ENCODE data around the gene BBS2. TPM values are rescaled to one million over a fixed set of nuclear protein-coding genes. Genes with fewer than 3 reads are reported as not detected.

The BBS2 gene
- total and polyA plus RNA-seq, 4 donors = 32.3 to 125 (median 40.7) TPM

GRCh38 chr16:56551796-56552738 is 32.2 kb upstream of the BBS2 start:
- no peaks in the 10 kb centered on the region for H3K36me3 ChIP-seq (ENCODE audit: control insufficient read depth in 1 of 2, insufficient read depth in 2 of 2, low read length in 1 of 2)
- intact Hi-C loops (cut with DNase I) = no loop called here
- H3K27me3 ChIP-seq (ENCODE audit: control insufficient read depth in 1 of 2, insufficient read depth in 2 of 2, low read length in 1 of 2) = no peaks in the 10 kb centered on the region
- no peaks in the 10 kb centered on the region for H3K9me3 ChIP-seq (ENCODE audit: control insufficient read depth, low read length)
- WGBS, 2 donors = 38 to 46% methylated on average over 11 of the region's 11 CpGs
- ATAC-seq (ENCODE audit: low FRiP score) (no peak), DNase-seq (no peak)
- no peak overlapping the region for H3K4me3 ChIP-seq (ENCODE audit: low read length in 2 of 2)
- no peak overlapping the region for H3K27ac ChIP-seq (ENCODE audit: low read depth in 1 of 2, low read length in 2 of 2)
- H3K4me1 ChIP-seq (ENCODE audit: control insufficient read depth in 1 of 2, insufficient read depth in 2 of 2, low read length in 2 of 2) = no peaks in the 10 kb centered on the region

DNA sequence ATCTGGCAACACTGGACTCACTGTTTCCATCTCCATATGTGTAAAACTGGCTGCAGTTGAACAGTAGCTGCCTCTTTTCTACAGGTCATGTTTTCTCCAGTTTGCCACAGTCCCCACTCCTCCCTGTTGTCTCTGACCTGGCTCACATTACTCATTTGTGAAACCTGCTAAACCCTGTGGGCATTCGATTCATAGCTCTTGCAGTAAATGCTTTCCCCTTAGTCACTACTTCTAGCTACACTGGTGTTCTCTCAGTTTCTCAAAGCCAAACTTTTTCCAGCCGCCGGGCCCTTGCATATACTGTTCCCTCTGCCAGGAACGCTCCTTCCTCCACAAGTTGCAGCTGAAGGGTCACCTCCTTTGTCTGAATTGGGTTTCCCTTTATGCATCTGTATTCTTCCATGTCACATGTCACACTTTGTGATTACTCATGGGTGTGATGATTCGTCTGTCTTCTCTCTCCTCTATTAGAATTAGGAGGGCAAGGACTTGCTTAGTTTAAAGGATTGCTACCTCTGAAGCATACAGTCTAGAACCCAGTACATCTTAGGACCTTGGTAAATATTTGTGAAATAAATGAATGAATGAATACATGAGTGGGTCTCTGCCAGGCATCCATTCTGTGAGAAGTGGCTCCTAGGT is 30.0 kb upstream of the BBS2 start:
- H3K4me3 ChIP-seq (ENCODE audit: low read length in 2 of 2) = no peak overlapping the region
- intact Hi-C loops (cut with DNase I) = no loop called here
- no peak overlapping the region for H3K27ac ChIP-seq (ENCODE audit: low read depth in 1 of 2, low read length in 2 of 2)
- no peaks in the 10 kb centered on the region for H3K36me3 ChIP-seq (ENCODE audit: control insufficient read depth in 1 of 2, insufficient read depth in 2 of 2, low read length in 1 of 2)
- ATAC-seq (ENCODE audit: low FRiP score) (no peak), DNase-seq (no peak)
- no peaks in the 10 kb centered on the region for H3K4me1 ChIP-seq (ENCODE audit: control insufficient read depth in 1 of 2, insufficient read depth in 2 of 2, low read length in 2 of 2)
- WGBS, 2 donors = 87 to 94% methylated on average over 5 of the region's 5 CpGs
- H3K27me3 ChIP-seq (ENCODE audit: control insufficient read depth in 1 of 2, insufficient read depth in 2 of 2, low read length in 1 of 2) = no peaks in the 10 kb centered on the region
- H3K9me3 ChIP-seq (ENCODE audit: control insufficient read depth, low read length) = no peaks in the 10 kb centered on the region

- no peak overlapping the region for H3K4me3 ChIP-seq (ENCODE audit: low read length in 2 of 2)
- H3K36me3 ChIP-seq (ENCODE audit: control insufficient read depth in 1 of 2, insufficient read depth in 2 of 2, low read length in 1 of 2) = no peaks in the 10 kb centered on the region
- H3K4me1 ChIP-seq (ENCODE audit: control insufficient read depth in 1 of 2, insufficient read depth in 2 of 2, low read length in 2 of 2) = no peaks in the 10 kb centered on the region
- H3K9me3 ChIP-seq (ENCODE audit: control insufficient read depth, low read length) = no peaks in the 10 kb centered on the region
- no peaks in the 10 kb centered on the region for H3K27me3 ChIP-seq (ENCODE audit: control insufficient read depth in 1 of 2, insufficient read depth in 2 of 2, low read length in 1 of 2)
- ATAC-seq (ENCODE audit: low FRiP score) (no peak), DNase-seq (no peak)
- H3K27ac ChIP-seq (ENCODE audit: low read depth in 1 of 2, low read length in 2 of 2) = no peak overlapping the region
- intact Hi-C loops (cut with DNase I) = no loop called here
Measured at GRCh38 chr16:56549161-56549560, 29.3 kb upstream of the BBS2 start.

DNA sequence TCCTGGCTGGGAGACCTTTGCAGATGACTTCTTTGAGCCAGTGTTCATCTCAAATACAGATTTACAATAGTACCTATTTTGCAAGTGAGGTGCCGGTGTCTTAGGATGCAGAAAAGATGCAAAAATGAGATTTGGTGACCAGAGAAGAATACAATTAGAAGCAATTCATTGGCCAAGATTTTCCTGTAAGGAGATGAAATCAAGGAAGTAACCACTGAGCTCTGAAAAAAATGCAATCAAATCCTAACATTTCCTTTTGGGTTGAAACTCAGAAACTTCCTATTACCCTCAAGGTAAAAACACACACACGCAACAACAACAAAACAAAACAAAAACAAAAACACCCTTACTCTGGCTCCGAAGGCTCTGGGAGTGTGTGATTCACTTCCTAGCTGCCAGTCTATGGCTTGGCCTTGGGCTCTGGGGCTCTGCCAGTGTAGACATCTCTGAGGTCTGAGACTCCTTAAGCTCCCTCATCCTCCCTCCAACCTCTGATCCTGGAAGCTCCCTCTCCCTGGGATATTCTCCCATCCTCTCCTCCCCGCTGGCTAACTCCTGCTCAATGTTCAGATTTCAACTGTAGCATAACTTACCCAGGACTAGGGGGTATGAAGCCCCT is 28.2 kb upstream of the BBS2 start:
- DNase-seq (no peak), ATAC-seq (ENCODE audit: low FRiP score) (no peak)
- H3K4me1 ChIP-seq (ENCODE audit: control insufficient read depth in 1 of 2, insufficient read depth in 2 of 2, low read length in 2 of 2) = no peaks in the 10 kb centered on the region
- intact Hi-C loops (cut with DNase I) = no loop called here
- no peaks in the 10 kb centered on the region for H3K36me3 ChIP-seq (ENCODE audit: control insufficient read depth in 1 of 2, insufficient read depth in 2 of 2, low read length in 1 of 2)
- 80 to 86% methylated on average over 4 of the region's 4 CpGs for WGBS, 2 donors
- no peaks in the 10 kb centered on the region for H3K27me3 ChIP-seq (ENCODE audit: control insufficient read depth in 1 of 2, insufficient read depth in 2 of 2, low read length in 1 of 2)
- no peak overlapping the region for H3K4me3 ChIP-seq (ENCODE audit: low read length in 2 of 2)
- H3K27ac ChIP-seq (ENCODE audit: low read depth in 1 of 2, low read length in 2 of 2) = no peak overlapping the region
- no peaks in the 10 kb centered on the region for H3K9me3 ChIP-seq (ENCODE audit: control insufficient read depth, low read length)

- Histone ChIP-seq H3K27ac (ENCODE audit: low read depth in 1 of 2, low read length in 2 of 2) (no peak overlapping the region), H3K9me3 (ENCODE audit: control insufficient read depth, low read length) (no peaks in the 10 kb centered on the region), H3K36me3 (ENCODE audit: control insufficient read depth in 1 of 2, insufficient read depth in 2 of 2, low read length in 1 of 2) (no peaks in the 10 kb centered on the region), H3K27me3 (ENCODE audit: control insufficient read depth in 1 of 2, insufficient read depth in 2 of 2, low read length in 1 of 2) (no peaks in the 10 kb centered on the region), H3K4me1 (ENCODE audit: control insufficient read depth in 1 of 2, insufficient read depth in 2 of 2, low read length in 2 of 2) (no peaks in the 10 kb centered on the region), H3K4me3 (ENCODE audit: low read length in 2 of 2) (no peak overlapping the region)
- intact Hi-C loops (cut with DNase I) = no loop called here
- WGBS, 2 donors = 28 to 31% methylated on average over 12 of the region's 12 CpGs
- DNase-seq (no peak), ATAC-seq (ENCODE audit: low FRiP score) (no peak)
Measured at GRCh38 chr16:56547120-56547948, 27.5 kb upstream of the BBS2 start.

DNA sequence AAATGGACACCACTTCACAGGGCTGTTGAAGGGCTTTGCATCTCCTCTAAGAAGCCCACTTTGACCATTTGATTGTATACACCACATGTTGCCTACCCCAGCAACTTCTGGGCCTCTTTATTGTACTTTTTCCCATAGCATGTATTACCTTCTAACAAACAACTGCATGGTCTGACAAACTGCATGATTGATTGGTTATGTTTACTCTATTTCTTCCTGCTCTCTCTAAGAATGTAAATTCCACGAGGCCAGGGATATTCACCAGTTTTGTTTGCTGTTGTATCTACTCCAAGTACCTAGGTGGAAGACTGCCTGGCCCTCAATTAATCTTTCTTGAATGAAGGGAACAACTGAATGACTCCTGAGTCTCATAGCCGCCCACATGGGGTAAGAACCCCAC is 22.2 kb upstream of the BBS2 start:
- WGBS, 2 donors = 24 to 25% methylated on average over 2 of the region's 2 CpGs
- H3K27me3 ChIP-seq (ENCODE audit: control insufficient read depth in 1 of 2, insufficient read depth in 2 of 2, low read length in 1 of 2) = no peaks in the 10 kb centered on the region
- no peak for ATAC-seq (ENCODE audit: low FRiP score)
- DNase-seq = no peak
- no peaks in the 10 kb centered on the region for H3K36me3 ChIP-seq (ENCODE audit: control insufficient read depth in 1 of 2, insufficient read depth in 2 of 2, low read length in 1 of 2)
- no peaks in the 10 kb centered on the region for H3K4me1 ChIP-seq (ENCODE audit: control insufficient read depth in 1 of 2, insufficient read depth in 2 of 2, low read length in 2 of 2)
- intact Hi-C loops (cut with DNase I) = no loop called here
- no peaks in the 10 kb centered on the region for H3K9me3 ChIP-seq (ENCODE audit: control insufficient read depth, low read length)
- H3K4me3 ChIP-seq (ENCODE audit: low read length in 2 of 2) = no peak overlapping the region
- no peak overlapping the region for H3K27ac ChIP-seq (ENCODE audit: low read depth in 1 of 2, low read length in 2 of 2)

DNA sequence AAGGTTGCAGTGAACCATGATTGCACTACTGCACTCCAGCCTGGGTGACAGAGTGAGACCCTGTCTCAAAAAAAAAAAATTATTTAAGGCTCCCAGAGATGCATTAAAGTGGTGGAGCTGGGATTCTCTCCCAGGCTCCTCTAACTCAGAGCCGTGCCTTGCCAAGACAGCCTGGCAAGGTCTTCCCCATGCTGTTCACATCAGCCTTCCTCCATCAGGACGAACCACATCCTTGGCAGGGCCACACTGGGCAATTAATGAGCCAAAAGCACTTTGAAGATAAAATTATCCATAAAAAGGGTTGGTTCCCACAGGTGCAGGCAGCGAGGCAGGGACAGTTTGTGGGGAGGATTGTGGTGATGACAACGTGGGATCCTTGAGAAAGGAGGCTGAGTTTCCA is 19.8 kb upstream of the BBS2 start:
- Histone ChIP-seq H3K9me3 (ENCODE audit: control insufficient read depth, low read length) (peaks cover 1% of the 10 kb centered on the region), H3K27me3 (ENCODE audit: control insufficient read depth in 1 of 2, insufficient read depth in 2 of 2, low read length in 1 of 2) (no peaks in the 10 kb centered on the region), H3K36me3 (ENCODE audit: control insufficient read depth in 1 of 2, insufficient read depth in 2 of 2, low read length in 1 of 2) (no peaks in the 10 kb centered on the region), H3K4me3 (ENCODE audit: low read length in 2 of 2) (no peak overlapping the region), H3K27ac (ENCODE audit: low read depth in 1 of 2, low read length in 2 of 2) (no peak overlapping the region), H3K4me1 (ENCODE audit: control insufficient read depth in 1 of 2, insufficient read depth in 2 of 2, low read length in 2 of 2) (no peaks in the 10 kb centered on the region)
- no peak for DNase-seq
- no peak for ATAC-seq (ENCODE audit: low FRiP score)
- intact Hi-C loops (cut with DNase I) = no loop called here
- WGBS, 2 donors = 45 to 51% methylated on average over 4 of the region's 4 CpGs

DNA sequence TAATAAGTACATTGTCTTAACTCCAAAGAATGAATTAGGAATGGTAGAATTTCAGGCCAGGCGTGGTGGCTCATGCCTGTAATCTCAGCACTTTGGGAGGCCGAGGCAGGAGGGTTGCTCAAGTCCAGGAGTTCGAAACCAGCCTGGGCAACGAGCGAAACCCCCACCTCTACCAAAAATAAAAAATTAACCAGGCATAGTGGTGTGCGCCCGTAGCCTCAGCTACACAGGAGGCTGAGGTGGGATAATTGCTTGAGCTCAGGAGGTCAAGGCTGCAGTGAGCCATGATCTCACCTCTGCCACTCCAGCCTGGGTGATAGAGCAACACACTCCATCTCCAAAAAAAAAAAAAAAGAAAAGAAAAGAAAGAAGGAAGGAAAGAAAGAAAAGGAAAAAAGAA is 18.5 kb upstream of the BBS2 start:
- no peak for ATAC-seq (ENCODE audit: low FRiP score)
- H3K4me1 ChIP-seq (ENCODE audit: control insufficient read depth in 1 of 2, insufficient read depth in 2 of 2, low read length in 2 of 2) = no peaks in the 10 kb centered on the region
- no peak for DNase-seq
- no peaks in the 10 kb centered on the region for H3K27me3 ChIP-seq (ENCODE audit: control insufficient read depth in 1 of 2, insufficient read depth in 2 of 2, low read length in 1 of 2)
- H3K36me3 ChIP-seq (ENCODE audit: control insufficient read depth in 1 of 2, insufficient read depth in 2 of 2, low read length in 1 of 2) = no peaks in the 10 kb centered on the region
- H3K4me3 ChIP-seq (ENCODE audit: low read length in 2 of 2) = no peak overlapping the region
- H3K27ac ChIP-seq (ENCODE audit: low read depth in 1 of 2, low read length in 2 of 2) = no peak overlapping the region
- intact Hi-C loops (cut with DNase I) = no loop called here
- peaks cover 1% of the 10 kb centered on the region for H3K9me3 ChIP-seq (ENCODE audit: control insufficient read depth, low read length)
- WGBS, 2 donors = 90 to 93% methylated on average over 7 of the region's 7 CpGs
